Left lung (tissue), 10 donors: ENCODE results near the gene ZNF227. TPM values are rescaled to one million over a fixed set of nuclear protein-coding genes. Genes with fewer than 3 reads are reported as not detected.

ENCODE experiments used
- ATAC-seq: fragments of 200-7000 bp; cut with Tn5 transposase; one replicate; pipeline ENCODE4 v1.9.1; 2020; ENCODE audit warnings: moderate library complexity
- DNase-seq, 4 donors: peaks; one replicate each; pipeline ENCODE4 v3.0.0-alpha.2; 2013 to 2020
- H3K27ac ChIP-seq, 2 donors: fragments of 200-600 bp; sonication (generic) in 1 of 2; one replicate each; pipeline versions ENCODE4 v1.5.0 to v1.8.0; 2020 to 2021
- H3K27me3 ChIP-seq, 2 donors: fragments of 200-600 bp; sonication (generic) in 1 of 2; one replicate each; pipeline versions ENCODE4 v1.5.0 to v1.8.0; 2020 to 2021
- H3K36me3 ChIP-seq, 2 donors: fragments of 200-600 bp; sonication (generic) in 1 of 2; one replicate each; pipeline versions ENCODE4 v1.5.0 to v1.8.0; 2020 to 2021
- H3K4me1 ChIP-seq, 2 donors: fragments of 200-600 bp; one replicate each; pipeline ENCODE4 v1.8.0; 2021
- H3K4me3 ChIP-seq, 2 donors: fragments of 200-600 bp; sonication (generic) in 1 of 2; one replicate each; pipeline versions ENCODE4 v1.5.0 to v1.8.0; 2020 to 2021; ENCODE audit warnings: mild to moderate bottlenecking in 1 of 2
- H3K9me3 ChIP-seq, 2 donors: fragments of 200-600 bp; sonication (generic) in 1 of 2; one replicate each; pipeline versions ENCODE4 v1.5.0 to v1.8.0; 2020 to 2021
- intact Hi-C, 2 donors: fragments of 100-400 bp; cut with DNase I; formaldehyde crosslinking; loops; one replicate each; pipeline versions ENCODE4 v1.11.2 to v1.14.2; 2022
- polyA plus RNA-seq, 6 donors: library from polyadenylated mRNA; unstranded; fragments of 120-200 nt; gene quantifications; one replicate each; pipeline ENCODE4 v1.2.1, GENCODE V29; 2013; ENCODE audit not compliant: insufficient read length in 6 of 6
- total RNA-seq, 2 donors: library from RNA; stranded (reverse); fragmentation: NEBNext Ultra II Directional; extraction: Animal tissue kit (Norgen Biotek cat#: 25700); gene quantifications; one replicate each; pipeline ENCODE4 v1.2.1, GENCODE V29; 2021
- TF ChIP-seq, protein P1 (sequence below), 2 donors: fragments of 200-600 bp; sonication (generic) in 1 of 2; IDR thresholded peaks; one replicate each; pipeline versions ENCODE4 v1.5.0 to v1.8.0; 2021; ENCODE audit warnings: antibody characterized with exemption in 2 of 2
- donor health status: DM: no; HTN: yes; CAD: no.
- donor health status: DM: no; HTN: no; CAD: no.

The ZNF227 gene
- total and polyA plus RNA-seq, 8 donors, result 13.3 to 34.9 (median 27.0) TPM

DNA sequence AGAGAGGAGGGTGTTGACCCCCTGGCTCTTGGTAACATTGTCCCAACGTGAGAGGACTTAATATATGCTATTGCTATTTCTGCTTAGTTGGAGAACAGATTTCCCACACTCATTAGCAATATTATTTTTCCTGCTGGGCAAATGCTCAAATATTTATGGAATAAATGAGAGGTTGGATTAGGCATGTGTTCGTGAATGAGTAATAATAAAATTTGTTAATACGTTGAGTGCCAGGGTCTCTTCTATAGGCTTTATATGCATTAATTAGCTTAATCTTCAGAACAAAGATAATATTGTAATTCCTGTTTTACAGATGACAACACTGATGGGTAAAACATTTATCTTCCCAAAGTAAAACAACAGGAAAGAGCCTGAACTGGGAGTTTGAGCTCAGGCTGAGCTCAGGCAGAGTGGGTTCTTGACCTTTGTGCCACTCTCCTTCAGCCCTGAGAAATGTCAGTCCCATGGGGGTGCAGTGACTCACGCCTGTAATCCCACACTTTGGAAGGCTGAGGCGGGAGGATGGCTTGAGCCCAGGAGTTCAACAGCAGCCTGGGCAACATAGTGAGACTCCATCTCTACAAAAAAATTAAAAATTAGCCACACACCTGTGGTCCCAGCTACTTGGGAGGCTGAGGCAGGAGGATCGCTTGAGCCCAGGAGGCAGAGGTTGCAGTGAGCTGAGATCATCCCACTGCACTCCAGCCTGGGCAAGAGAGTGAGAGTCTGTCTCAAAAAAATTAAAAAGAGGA, 48.5 kb downstream of the ZNF227 start:
- Histone ChIP-seq H3K4me1 (no peaks in the 10 kb centered on the region), H3K36me3 (peaks cover 0 to 4% of the 10 kb centered on the region in 2 donors), H3K4me3 (no peak overlapping the region), H3K27me3 (no peaks in the 10 kb centered on the region), H3K27ac (no peak overlapping the region), H3K9me3 (peaks cover 4 to 94% of the 10 kb centered on the region in 2 donors)
- TF ChIP-seq, protein P1, sequence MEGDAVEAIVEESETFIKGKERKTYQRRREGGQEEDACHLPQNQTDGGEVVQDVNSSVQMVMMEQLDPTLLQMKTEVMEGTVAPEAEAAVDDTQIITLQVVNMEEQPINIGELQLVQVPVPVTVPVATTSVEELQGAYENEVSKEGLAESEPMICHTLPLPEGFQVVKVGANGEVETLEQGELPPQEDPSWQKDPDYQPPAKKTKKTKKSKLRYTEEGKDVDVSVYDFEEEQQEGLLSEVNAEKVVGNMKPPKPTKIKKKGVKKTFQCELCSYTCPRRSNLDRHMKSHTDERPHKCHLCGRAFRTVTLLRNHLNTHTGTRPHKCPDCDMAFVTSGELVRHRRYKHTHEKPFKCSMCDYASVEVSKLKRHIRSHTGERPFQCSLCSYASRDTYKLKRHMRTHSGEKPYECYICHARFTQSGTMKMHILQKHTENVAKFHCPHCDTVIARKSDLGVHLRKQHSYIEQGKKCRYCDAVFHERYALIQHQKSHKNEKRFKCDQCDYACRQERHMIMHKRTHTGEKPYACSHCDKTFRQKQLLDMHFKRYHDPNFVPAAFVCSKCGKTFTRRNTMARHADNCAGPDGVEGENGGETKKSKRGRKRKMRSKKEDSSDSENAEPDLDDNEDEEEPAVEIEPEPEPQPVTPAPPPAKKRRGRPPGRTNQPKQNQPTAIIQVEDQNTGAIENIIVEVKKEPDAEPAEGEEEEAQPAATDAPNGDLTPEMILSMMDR (IDR thresholded peaks at IDR 0.05), result no peak
- no peak for DNase-seq
- no peak for ATAC-seq
- intact Hi-C loops, result no loop called here

GRCh38 chr19:44277331-44277730, 65.0 kb downstream of the ZNF227 start:
- Histone ChIP-seq H3K4me3 (no peak overlapping the region), H3K36me3 (peaks cover 0 to 37% of the 10 kb centered on the region in 2 donors), H3K4me1 (no peaks in the 10 kb centered on the region), H3K27ac (no peak overlapping the region), H3K27me3 (no peaks in the 10 kb centered on the region), H3K9me3 (peaks cover 0 to 100% of the 10 kb centered on the region in 2 donors)
- TF ChIP-seq, protein P1 (IDR thresholded peaks at IDR 0.05), result no peak
- intact Hi-C loops, result no loop called here
- no peak for DNase-seq
- no peak for ATAC-seq

- ATAC-seq, result no peak
These were observed 65.9 kb downstream of the ZNF227 start for GRCh38 chr19:44278181-44278690.

GRCh38 chr19:44280916-44281315, 68.6 kb downstream of the ZNF227 start:
- intact Hi-C loops, result no loop called here
- DNase-seq, result no peak
- no peak overlapping the region for H3K27ac ChIP-seq
- H3K27me3 ChIP-seq, result no peaks in the 10 kb centered on the region
- ATAC-seq, result no peak
- TF ChIP-seq, protein P1 (IDR thresholded peaks at IDR 0.05), result no peak
- no peaks in the 10 kb centered on the region for H3K4me1 ChIP-seq
- peaks cover 0 to 100% of the 10 kb centered on the region in 2 donors for H3K9me3 ChIP-seq
- H3K4me3 ChIP-seq, result no peak overlapping the region
- peaks cover 0 to 16% of the 10 kb centered on the region in 2 donors for H3K36me3 ChIP-seq

More at GRCh38 chr19:44278181-44278690, 65.9 kb downstream of the ZNF227 start:
- peaks cover 0 to 100% of the 10 kb centered on the region in 2 donors for H3K9me3 ChIP-seq
- TF ChIP-seq, protein P1 (IDR thresholded peaks at IDR 0.05), result no peak
- no peak overlapping the region for H3K4me3 ChIP-seq
- no peak for DNase-seq
- H3K4me1 ChIP-seq, result no peaks in the 10 kb centered on the region
- H3K36me3 ChIP-seq, result peaks cover 0 to 28% of the 10 kb centered on the region in 2 donors
- no peaks in the 10 kb centered on the region for H3K27me3 ChIP-seq
- intact Hi-C loops, result no loop called here
- H3K27ac ChIP-seq, result no peak overlapping the region

DNA sequence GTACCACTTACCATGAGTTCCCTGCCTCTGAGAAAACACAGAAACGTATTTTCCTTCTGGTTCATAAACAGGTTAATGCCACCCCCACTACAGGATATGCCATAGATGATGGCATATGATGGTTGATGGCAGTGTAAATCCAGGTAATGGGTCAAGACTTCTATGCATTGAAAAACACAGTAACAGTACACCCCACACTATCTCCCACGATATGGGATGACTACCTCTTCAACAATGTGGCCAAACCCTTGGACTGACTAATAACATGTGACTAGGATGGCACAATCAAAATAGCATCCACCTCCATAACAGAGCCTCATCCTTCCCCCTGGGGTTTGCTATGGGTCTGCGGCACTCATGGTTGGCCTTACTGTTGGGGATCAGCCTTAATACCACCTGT, 70.5 kb downstream of the ZNF227 start:
- peaks cover 3 to 23% of the 10 kb centered on the region in 2 donors for H3K36me3 ChIP-seq
- H3K4me3 ChIP-seq, result no peak overlapping the region
- intact Hi-C loops, result no loop called here
- ATAC-seq (no peak), DNase-seq (no peak)
- no peaks in the 10 kb centered on the region for H3K27me3 ChIP-seq
- H3K4me1 ChIP-seq, result no peaks in the 10 kb centered on the region
- no peak overlapping the region for H3K27ac ChIP-seq
- peaks cover 0 to 100% of the 10 kb centered on the region in 2 donors for H3K9me3 ChIP-seq
- TF ChIP-seq, protein P1 (IDR thresholded peaks at IDR 0.05), result no peak
